MM.1S (cell line): ENCODE results near the gene HIC1.

Experiments
- DNase-seq: peaks from one replicate; pipeline ENCODE4 v3.0.0-alpha.2; 2015
- H2AFZ ChIP-seq: fragments of 300-600 bp; sonication (generic); 2 replicates; pipeline ENCODE4 v1.6.0; 2016; ENCODE audit warnings: antibody characterized with exemption, low read length
- H3F3A ChIP-seq: fragments of 300-600 bp; sonication (generic); 2 replicates; pipeline ENCODE4 v1.6.1; 2016; ENCODE audit warnings: mild to moderate bottlenecking, antibody characterized with exemption, low read length, moderate library complexity, mixed read lengths; ENCODE audit not compliant: insufficient read depth
- H3K27ac ChIP-seq: fragments of 300-600 bp; sonication (generic); 2 replicates; pipeline ENCODE4 v1.5.1; 2016; ENCODE audit warnings: mild to moderate bottlenecking, low read length
- H3K27me3 ChIP-seq: fragments of 300-600 bp; sonication (generic); replicated peaks from 2 replicates; pipeline ENCODE4 v1.6.0; 2016; ENCODE audit warnings: low read length; ENCODE audit not compliant: insufficient read depth
- H3K36me3 ChIP-seq: fragments of 300-600 bp; sonication (generic); replicated peaks from 2 replicates; pipeline ENCODE4 v1.6.1; 2016; ENCODE audit warnings: mild to moderate bottlenecking, low read length, mixed read lengths; ENCODE audit not compliant: insufficient read depth
- H3K4me1 ChIP-seq: fragments of 300-600 bp; sonication (generic); 2 replicates; pipeline ENCODE4 v1.6.1; 2016; ENCODE audit warnings: low read length, mixed read lengths
- H3K4me2 ChIP-seq: fragments of 300-600 bp; sonication (generic); 2 replicates; pipeline ENCODE4 v1.6.0; 2016; ENCODE audit warnings: low read depth, low read length
- H3K4me3 ChIP-seq: fragments of 300-600 bp; sonication (generic); 2 replicates; pipeline ENCODE4 v1.5.1; 2016; ENCODE audit warnings: low read length, mixed read lengths
- H3K79me2 ChIP-seq: fragments of 300-600 bp; sonication (generic); 2 replicates; pipeline ENCODE4 v1.6.1; 2016; ENCODE audit warnings: mixed run types, low read length, mixed read lengths
- H3K9ac ChIP-seq: fragments of 300-600 bp; sonication (generic); 2 replicates; pipeline ENCODE4 v1.6.1; 2016; ENCODE audit warnings: low read length, mixed read lengths
- H3K9me2 ChIP-seq: fragments of 300-600 bp; sonication (generic); replicated peaks from 2 replicates; pipeline ENCODE4 v1.6.1; 2016; ENCODE audit warnings: mild to moderate bottlenecking, low read length, mixed read lengths; ENCODE audit not compliant: insufficient read depth
- H3K9me3 ChIP-seq: fragments of 300-600 bp; sonication (generic); replicated peaks from 2 replicates; pipeline ENCODE4 v1.6.1; 2016; ENCODE audit warnings: mild to moderate bottlenecking, low read length, mixed read lengths; ENCODE audit not compliant: insufficient read depth
- H4K20me1 ChIP-seq: fragments of 300-600 bp; sonication (generic); 2 replicates; pipeline ENCODE4 v1.6.1; 2016; ENCODE audit warnings: mild to moderate bottlenecking, low read length, moderate library complexity, mixed read lengths; ENCODE audit not compliant: insufficient read depth
- CTCF ChIP-seq: fragments of 300-600 bp; sonication (generic); IDR thresholded peaks from 2 replicates; pipeline ENCODE4 v1.5.1; 2016; ENCODE audit warnings: antibody characterized with exemption, low read length, mixed read lengths
- EZH2 ChIP-seq: fragments of 300-600 bp; sonication (generic); optimal IDR thresholded peaks from 2 replicates; pipeline ENCODE3; 2017; ENCODE audit warnings: low read depth, mild to moderate bottlenecking, antibody characterized with exemption, low read length, mixed read lengths
- EZH2phosphoT487 ChIP-seq: fragments of 300-600 bp; sonication (generic); IDR thresholded peaks from 2 replicates; pipeline ENCODE4 v1.6.1; 2018; ENCODE audit warnings: antibody characterized with exemption, low read length

The HIC1 gene

DNA sequence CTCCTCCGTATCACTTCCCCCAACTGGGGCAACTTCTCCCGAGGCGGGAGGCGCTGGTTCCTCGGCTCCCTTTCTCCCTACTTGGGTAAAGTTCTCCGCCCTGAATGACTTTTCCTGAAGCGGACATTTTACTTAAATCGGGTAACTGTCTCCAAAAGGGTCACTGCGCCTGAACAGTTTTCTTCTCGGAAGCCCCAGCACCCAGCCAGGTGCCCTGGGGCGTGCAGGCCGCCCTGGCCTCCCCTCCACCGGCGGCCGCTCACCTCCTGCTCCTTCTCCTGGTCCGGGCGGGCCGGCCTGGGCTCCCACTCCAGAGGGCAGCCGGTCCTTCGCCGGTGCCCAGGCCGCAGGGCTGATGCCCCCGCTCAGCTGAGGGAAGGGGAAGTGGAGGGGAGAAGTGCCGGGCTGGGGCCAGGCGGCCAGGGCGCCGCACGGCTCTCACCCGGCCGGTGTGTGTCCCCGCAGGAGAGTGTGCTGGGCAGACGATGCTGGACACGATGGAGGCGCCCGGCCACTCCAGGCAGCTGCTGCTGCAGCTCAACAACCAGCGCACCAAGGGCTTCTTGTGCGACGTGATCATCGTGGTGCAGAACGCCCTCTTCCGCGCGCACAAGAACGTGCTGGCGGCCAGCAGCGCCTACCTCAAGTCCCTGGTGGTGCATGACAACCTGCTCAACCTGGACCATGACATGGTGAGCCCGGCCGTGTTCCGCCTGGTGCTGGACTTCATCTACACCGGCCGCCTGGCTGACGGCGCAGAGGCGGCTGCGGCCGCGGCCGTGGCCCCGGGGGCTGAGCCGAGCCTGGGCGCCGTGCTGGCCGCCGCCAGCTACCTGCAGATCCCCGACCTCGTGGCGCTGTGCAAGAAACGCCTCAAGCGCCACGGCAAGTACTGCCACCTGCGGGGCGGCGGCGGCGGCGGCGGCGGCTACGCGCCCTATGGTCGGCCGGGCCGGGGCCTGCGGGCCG, 1.6 kb downstream of the HIC1 start:
- peaks cover 24% of the 10 kb centered on the region for H3K27me3 ChIP-seq
- H3K9me2 ChIP-seq = no peaks in the 10 kb centered on the region
- H3K4me3 ChIP-seq = no peak overlapping the region
- no peaks in the 10 kb centered on the region for H4K20me1 ChIP-seq
- H2AFZ ChIP-seq = no peak overlapping the region
- H3K27ac ChIP-seq = no peak overlapping the region
- H3K4me2 ChIP-seq = no peak overlapping the region
- no peak for DNase-seq
- peaks cover 8% of the 10 kb centered on the region for H3K4me1 ChIP-seq
- H3K36me3 ChIP-seq = no peaks in the 10 kb centered on the region
- H3K79me2 ChIP-seq = no peaks in the 10 kb centered on the region
- H3K9ac ChIP-seq = no peak overlapping the region
- TF ChIP-seq CTCF (no peak), EZH2 (no peak), EZH2phosphoT487 (no peak)
- H3K9me3 ChIP-seq = no peaks in the 10 kb centered on the region
- peaks cover 16% of the 10 kb centered on the region; the same call in 1 of the 2 replicates for H3F3A ChIP-seq

DNA sequence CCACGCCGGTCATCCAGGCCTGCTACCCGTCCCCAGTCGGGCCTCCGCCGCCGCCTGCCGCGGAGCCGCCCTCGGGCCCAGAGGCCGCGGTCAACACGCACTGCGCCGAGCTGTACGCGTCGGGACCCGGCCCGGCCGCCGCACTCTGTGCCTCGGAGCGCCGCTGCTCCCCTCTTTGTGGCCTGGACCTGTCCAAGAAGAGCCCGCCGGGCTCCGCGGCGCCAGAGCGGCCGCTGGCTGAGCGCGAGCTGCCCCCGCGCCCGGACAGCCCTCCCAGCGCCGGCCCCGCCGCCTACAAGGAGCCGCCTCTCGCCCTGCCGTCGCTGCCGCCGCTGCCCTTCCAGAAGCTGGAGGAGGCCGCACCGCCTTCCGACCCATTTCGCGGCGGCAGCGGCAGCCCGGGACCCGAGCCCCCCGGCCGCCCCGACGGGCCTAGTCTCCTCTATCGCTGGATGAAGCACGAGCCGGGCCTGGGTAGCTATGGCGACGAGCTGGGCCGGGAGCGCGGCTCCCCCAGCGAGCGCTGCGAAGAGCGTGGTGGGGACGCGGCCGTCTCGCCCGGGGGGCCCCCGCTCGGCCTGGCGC, 2.4 kb downstream of the HIC1 start:
- no peak overlapping the region for H2AFZ ChIP-seq
- no peaks in the 10 kb centered on the region for H3K9me2 ChIP-seq
- H3K79me2 ChIP-seq = no peaks in the 10 kb centered on the region
- TF ChIP-seq EZH2phosphoT487 = no peak
- no peak for TF ChIP-seq CTCF
- TF ChIP-seq EZH2 = no peak
- H4K20me1 ChIP-seq = no peaks in the 10 kb centered on the region
- DNase-seq = no peak
- peaks cover 17% of the 10 kb centered on the region for H3K27me3 ChIP-seq
- no peaks in the 10 kb centered on the region for H3K9me3 ChIP-seq
- no peak overlapping the region for H3K27ac ChIP-seq
- no peak overlapping the region for H3K9ac ChIP-seq
- H3K4me1 ChIP-seq = peaks cover 8% of the 10 kb centered on the region
- no peaks in the 10 kb centered on the region for H3K36me3 ChIP-seq
- H3K4me3 ChIP-seq = no peak overlapping the region
- peaks cover 12% of the 10 kb centered on the region; the same call in 1 of the 2 replicates for H3F3A ChIP-seq
- H3K4me2 ChIP-seq = no peak overlapping the region

DNA sequence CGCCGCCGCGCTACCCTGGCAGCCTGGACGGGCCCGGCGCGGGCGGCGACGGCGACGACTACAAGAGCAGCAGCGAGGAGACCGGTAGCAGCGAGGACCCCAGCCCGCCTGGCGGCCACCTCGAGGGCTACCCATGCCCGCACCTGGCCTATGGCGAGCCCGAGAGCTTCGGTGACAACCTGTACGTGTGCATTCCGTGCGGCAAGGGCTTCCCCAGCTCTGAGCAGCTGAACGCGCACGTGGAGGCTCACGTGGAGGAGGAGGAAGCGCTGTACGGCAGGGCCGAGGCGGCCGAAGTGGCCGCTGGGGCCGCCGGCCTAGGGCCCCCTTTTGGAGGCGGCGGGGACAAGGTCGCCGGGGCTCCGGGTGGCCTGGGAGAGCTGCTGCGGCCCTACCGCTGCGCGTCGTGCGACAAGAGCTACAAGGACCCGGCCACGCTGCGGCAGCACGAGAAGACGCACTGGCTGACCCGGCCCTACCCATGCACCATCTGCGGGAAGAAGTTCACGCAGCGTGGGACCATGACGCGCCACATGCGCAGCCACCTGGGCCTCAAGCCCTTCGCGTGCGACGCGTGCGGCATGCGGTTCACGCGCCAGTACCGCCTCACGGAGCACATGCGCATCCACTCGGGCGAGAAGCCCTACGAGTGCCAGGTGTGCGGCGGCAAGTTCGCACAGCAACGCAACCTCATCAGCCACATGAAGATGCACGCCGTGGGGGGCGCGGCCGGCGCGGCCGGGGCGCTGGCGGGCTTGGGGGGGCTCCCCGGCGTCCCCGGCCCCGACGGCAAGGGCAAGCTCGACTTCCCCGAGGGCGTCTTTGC, 3.1 kb downstream of the HIC1 start:
- H3K79me2 ChIP-seq = no peaks in the 10 kb centered on the region
- no peak overlapping the region for H3K4me2 ChIP-seq
- no peak overlapping the region for H3K27ac ChIP-seq
- H3K9me2 ChIP-seq = no peaks in the 10 kb centered on the region
- no peaks in the 10 kb centered on the region for H4K20me1 ChIP-seq
- H3K9ac ChIP-seq = no peak overlapping the region
- H3K4me3 ChIP-seq = no peak overlapping the region
- peaks cover 8% of the 10 kb centered on the region for H3K4me1 ChIP-seq
- no peaks in the 10 kb centered on the region for H3K9me3 ChIP-seq
- no peak overlapping the region for H2AFZ ChIP-seq
- DNase-seq = no peak
- H3K27me3 ChIP-seq = peaks cover 15% of the 10 kb centered on the region
- no peaks in the 10 kb centered on the region for H3K36me3 ChIP-seq
- TF ChIP-seq EZH2 (no peak), CTCF (no peak), EZH2phosphoT487 (no peak)
- H3F3A ChIP-seq = peaks cover 10% of the 10 kb centered on the region; the same call in 1 of the 2 replicates
